Gastrocnemius medialis (tissue), 4 donors: ENCODE measurements around the gene KIT.

Experiments used
- CTCF ChIP-seq, 5 experiments: fragments of 450-650 bp in 3 of 5; fragments of 200-600 bp in 2 of 5; sonication (generic) in 2 of 5; IDR thresholded peaks in 4 of 5; conservative IDR thresholded peaks in 1 of 5; 1 replicate in 4 of 5; 2 replicates in 1 of 5; pipeline ENCODE4 v1.5.1; 2016 to 2019; ENCODE audit warnings: antibody characterized with exemption in 5 of 5, mild to moderate bottlenecking in 3 of 5, moderate library complexity in 3 of 5
- POLR2A ChIP-seq, 2 donors: fragments of 450-650 bp; IDR thresholded peaks; one replicate each; pipeline ENCODE4 v1.6.1; 2017; ENCODE audit warnings: antibody characterized with exemption in 2 of 2, mild to moderate bottlenecking in 2 of 2, moderate library complexity in 2 of 2

GRCh38 chr4:54700986-54701385, 43.2 kb downstream of the KIT start:
- TF ChIP-seq POLR2A (IDR thresholded peaks at IDR 0.05), result no peak
- no peak for TF ChIP-seq CTCF (IDR thresholded peaks at IDR 0.05 in 4 of 5, conservative IDR thresholded peaks at IDR 0.05 in 1 of 5)
